ENCODE measurements around the gene SV2C. TPM values are rescaled to one million over a fixed set of nuclear protein-coding genes. Genes with fewer than 3 reads are reported as not detected.

SV2C gene
- total and polyA plus RNA-seq, 4 donors: 0.01 to 0.40 (median 0.37) TPM; not detected in 1

- Histone ChIP-seq H3K9ac (ENCODE audit: insufficient read depth in 1 of 2, low read length in 2 of 2) (no peak overlapping the region), H3K27ac (ENCODE audit: low read depth in 1 of 2, low read length in 1 of 2) (no peak overlapping the region), H3K4me3 (no peak overlapping the region), H3K36me3 (ENCODE audit: control insufficient read depth in 4 of 4, insufficient read depth in 4 of 4, low read length in 4 of 4) (no peaks in the 10 kb centered on the region), H3K27me3 (ENCODE audit: control insufficient read depth in 3 of 3, insufficient read depth in 3 of 3, low read length in 2 of 3) (no peaks in the 10 kb centered on the region), H3K9me3 (ENCODE audit: control insufficient read depth in 4 of 4, insufficient read depth in 3 of 4, low read length in 3 of 4) (no peaks in the 10 kb centered on the region), H3K4me1 (ENCODE audit: control insufficient read depth in 5 of 5, insufficient read depth in 5 of 5, low read length in 5 of 5) (no peaks in the 10 kb centered on the region)
- TF ChIP-seq CTCF (IDR thresholded peaks at IDR 0.05; ENCODE audit: control extremely low read depth, extremely low read depth): no peak
- ATAC-seq (ENCODE audit: insufficient read depth, low FRiP score): no peak
- WGBS, 2 donors: 49 to 63% methylated on average over 3 of the region's 3 CpGs
- no peak for DNase-seq
Measured at GRCh38 chr5:76106149-76106548, 23.0 kb downstream of the SV2C start.

GRCh38 chr5:76111477-76112174, 28.4 kb downstream of the SV2C start:
- 59 to 81% methylated on average over 7 of the region's 7 CpGs for WGBS, 2 donors
- no peak overlapping the region for H3K4me3 ChIP-seq
- ATAC-seq (ENCODE audit: insufficient read depth, low FRiP score): no peak

GRCh38 chr5:76113103-76113502, 29.9 kb downstream of the SV2C start:
- Histone ChIP-seq H3K4me3 (no peak overlapping the region), H3K27me3 (ENCODE audit: control insufficient read depth in 3 of 3, insufficient read depth in 3 of 3, low read length in 2 of 3) (no peaks in the 10 kb centered on the region), H3K9me3 (ENCODE audit: control insufficient read depth in 4 of 4, insufficient read depth in 3 of 4, low read length in 3 of 4) (no peaks in the 10 kb centered on the region), H3K36me3 (ENCODE audit: control insufficient read depth in 4 of 4, insufficient read depth in 4 of 4, low read length in 4 of 4) (no peaks in the 10 kb centered on the region), H3K9ac (ENCODE audit: insufficient read depth in 1 of 2, low read length in 2 of 2) (no peak overlapping the region), H3K4me1 (ENCODE audit: control insufficient read depth in 5 of 5, insufficient read depth in 5 of 5, low read length in 5 of 5) (peaks cover 0 to 11% (median 0%) of the 10 kb centered on the region in 5 donors), H3K27ac (ENCODE audit: low read depth in 1 of 2, low read length in 1 of 2) (no peak overlapping the region)
- no peak for TF ChIP-seq CTCF (IDR thresholded peaks at IDR 0.05; ENCODE audit: control extremely low read depth, extremely low read depth)
- ATAC-seq (ENCODE audit: insufficient read depth, low FRiP score) (no peak), DNase-seq (no peak)
- WGBS, 2 donors: 83 to 88% methylated on average over 4 of the region's 4 CpGs

More at GRCh38 chr5:76111477-76112174, 28.4 kb downstream of the SV2C start:
- no peaks in the 10 kb centered on the region for H3K27me3 ChIP-seq (ENCODE audit: control insufficient read depth in 3 of 3, insufficient read depth in 3 of 3, low read length in 2 of 3)
- H3K9me3 ChIP-seq (ENCODE audit: control insufficient read depth in 4 of 4, insufficient read depth in 3 of 4, low read length in 3 of 4): no peaks in the 10 kb centered on the region
- no peak overlapping the region for H3K9ac ChIP-seq (ENCODE audit: insufficient read depth in 1 of 2, low read length in 2 of 2)
- peaks cover 0 to 11% (median 0%) of the 10 kb centered on the region in 5 donors for H3K4me1 ChIP-seq (ENCODE audit: control insufficient read depth in 5 of 5, insufficient read depth in 5 of 5, low read length in 5 of 5)
- no peaks in the 10 kb centered on the region for H3K36me3 ChIP-seq (ENCODE audit: control insufficient read depth in 4 of 4, insufficient read depth in 4 of 4, low read length in 4 of 4)
- no peak for DNase-seq
- H3K27ac ChIP-seq (ENCODE audit: low read depth in 1 of 2, low read length in 1 of 2): no peak overlapping the region
- TF ChIP-seq CTCF (IDR thresholded peaks at IDR 0.05; ENCODE audit: control extremely low read depth, extremely low read depth): no peak
